SH-SY5Y (cell line): ENCODE measurements around the gene KIAA1958.

Experiments
- GATA2 ChIP-seq: IDR thresholded peaks from 2 replicates; pipeline ENCODE4 v1.6.1; 2011; ENCODE audit warnings: mild to moderate bottlenecking, low read depth, low read length
- GATA3 ChIP-seq: IDR thresholded peaks from 2 replicates; pipeline ENCODE4 v1.6.1; 2011; ENCODE audit warnings: low read depth, mild to moderate bottlenecking, low read length, moderate library complexity

DNA sequence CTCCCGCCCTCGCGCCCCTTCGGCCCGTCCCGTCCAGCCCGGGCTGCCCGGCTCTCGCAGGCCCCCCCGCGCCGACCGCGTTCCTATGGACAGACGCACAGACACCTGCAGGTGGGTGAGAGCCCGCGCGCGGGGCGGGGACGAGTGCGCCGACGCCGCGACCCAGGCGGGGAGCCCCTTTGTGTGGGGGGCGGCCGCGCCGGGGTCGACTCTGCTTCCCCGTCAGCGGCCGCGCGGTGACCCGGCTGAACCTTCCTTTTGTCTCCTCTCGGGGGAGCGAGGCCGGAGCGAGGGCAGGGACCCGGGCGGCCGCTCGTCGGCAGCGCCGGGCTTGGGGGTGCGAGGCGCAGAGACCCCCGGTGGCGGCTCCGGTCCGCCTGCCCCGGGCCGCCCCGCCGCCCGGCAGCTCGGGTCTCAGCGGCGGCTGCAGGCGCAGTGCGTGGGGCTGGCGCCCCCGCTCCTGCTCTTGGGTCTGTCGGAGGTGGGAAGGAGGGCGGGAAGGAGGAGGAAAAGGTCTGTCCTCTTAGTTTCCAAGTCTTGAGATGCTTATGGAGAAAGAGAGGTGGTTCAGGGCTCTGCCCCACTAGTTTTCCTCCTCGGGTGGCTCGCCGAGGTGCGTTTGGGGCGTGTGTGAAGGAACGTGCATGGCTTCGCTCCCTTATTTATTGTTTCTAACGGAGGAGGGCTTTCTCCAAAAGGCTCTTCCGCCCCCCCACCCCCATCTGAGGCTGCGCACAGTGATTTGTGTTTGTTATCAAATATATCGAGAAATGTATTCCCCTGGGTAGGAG, 576 bp downstream of the KIAA1958 start:
- no peak for TF ChIP-seq GATA2
- TF ChIP-seq GATA3 = no peak
